ENCODE results near the gene ZNF570.

Gene ZNF570

DNA sequence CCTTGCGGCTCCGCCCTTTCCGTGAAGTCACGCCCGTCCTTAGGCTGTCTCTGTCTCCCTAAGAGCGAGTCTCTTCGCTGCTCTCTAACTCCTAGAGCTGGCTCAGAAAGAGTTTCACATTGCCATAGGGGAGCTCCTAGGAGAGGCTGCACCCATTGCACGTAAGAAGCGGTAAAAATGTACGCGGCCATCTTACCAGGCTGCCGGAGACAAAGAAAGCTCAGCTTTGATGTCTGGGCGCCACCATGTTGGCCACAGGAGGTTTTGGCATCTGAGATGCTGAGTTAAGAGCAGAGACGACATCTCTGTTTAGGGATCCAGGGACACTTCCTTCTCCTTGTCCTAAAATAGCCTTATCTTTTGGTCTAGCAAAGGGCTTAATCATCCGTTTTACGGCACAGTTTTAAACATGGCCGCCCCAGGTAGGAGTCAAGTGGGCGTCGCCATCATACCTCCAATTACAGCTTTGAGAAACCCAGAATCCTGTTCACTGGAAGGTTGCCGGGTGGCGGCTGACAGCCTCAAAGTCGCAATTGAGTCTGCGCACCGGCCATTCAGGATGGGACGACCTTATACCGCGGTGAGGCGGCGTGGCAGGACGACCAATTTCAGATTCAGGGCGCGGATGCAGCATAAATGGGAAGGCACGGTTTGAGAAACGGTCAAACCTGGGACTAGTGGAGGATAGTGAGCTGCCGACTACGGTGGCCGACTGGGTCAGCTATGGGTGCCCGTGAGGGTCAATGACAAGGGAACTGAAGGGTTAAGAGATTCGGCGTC, 37.4 kb downstream of the ZNF570 start, which contains the start of gene ZNF793:
Gene ZNF793 (plus strand): TSS at position 553 of the 780 bp plus-strand sequence. CDS start 16,501 bp downstream, outside the sequence.
- Mint-ChIP-seq H3K9me3 (peaks cover 20% of the 10 kb centered on the region), H3K4me1 (no peaks in the 10 kb centered on the region), H3K4me3 (no peak within 1 kb of the TSS), H3K27ac (no peak within 1 kb of the TSS), H3K27me3 (ENCODE audit: low read depth) (no peaks in the 10 kb centered on the region), H3K36me3 (ENCODE audit: low read depth) (peaks cover 57% of the 10 kb centered on the region)
- TF ChIP-seq, protein P1, sequence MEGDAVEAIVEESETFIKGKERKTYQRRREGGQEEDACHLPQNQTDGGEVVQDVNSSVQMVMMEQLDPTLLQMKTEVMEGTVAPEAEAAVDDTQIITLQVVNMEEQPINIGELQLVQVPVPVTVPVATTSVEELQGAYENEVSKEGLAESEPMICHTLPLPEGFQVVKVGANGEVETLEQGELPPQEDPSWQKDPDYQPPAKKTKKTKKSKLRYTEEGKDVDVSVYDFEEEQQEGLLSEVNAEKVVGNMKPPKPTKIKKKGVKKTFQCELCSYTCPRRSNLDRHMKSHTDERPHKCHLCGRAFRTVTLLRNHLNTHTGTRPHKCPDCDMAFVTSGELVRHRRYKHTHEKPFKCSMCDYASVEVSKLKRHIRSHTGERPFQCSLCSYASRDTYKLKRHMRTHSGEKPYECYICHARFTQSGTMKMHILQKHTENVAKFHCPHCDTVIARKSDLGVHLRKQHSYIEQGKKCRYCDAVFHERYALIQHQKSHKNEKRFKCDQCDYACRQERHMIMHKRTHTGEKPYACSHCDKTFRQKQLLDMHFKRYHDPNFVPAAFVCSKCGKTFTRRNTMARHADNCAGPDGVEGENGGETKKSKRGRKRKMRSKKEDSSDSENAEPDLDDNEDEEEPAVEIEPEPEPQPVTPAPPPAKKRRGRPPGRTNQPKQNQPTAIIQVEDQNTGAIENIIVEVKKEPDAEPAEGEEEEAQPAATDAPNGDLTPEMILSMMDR (IDR thresholded peaks at IDR 0.05; ENCODE audit: unreplicated experiment in 3 of 3), result no peak

DNA sequence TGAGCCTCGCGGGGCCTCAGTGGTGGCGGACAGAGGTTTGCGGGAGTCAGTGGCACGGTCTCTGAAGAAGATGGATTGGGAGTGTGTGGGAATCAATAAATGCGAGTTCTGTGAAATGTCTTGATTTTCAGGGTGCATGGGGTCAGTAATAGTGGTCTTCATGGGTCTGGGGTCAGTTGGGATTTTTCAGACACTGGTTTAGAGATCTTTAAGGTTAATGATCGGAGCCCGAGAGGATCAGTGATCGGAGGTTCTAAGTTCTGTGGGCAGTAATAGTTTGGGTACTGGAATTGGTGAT, 38.0 kb downstream of the ZNF570 start:
- TF ChIP-seq, protein P1 (IDR thresholded peaks at IDR 0.05; ENCODE audit: unreplicated experiment in 3 of 3), result no peak
- Mint-ChIP-seq H3K36me3 (ENCODE audit: low read depth) (peaks cover 57% of the 10 kb centered on the region), H3K4me3 (no peak overlapping the region), H3K4me1 (no peaks in the 10 kb centered on the region), H3K27ac (no peak overlapping the region), H3K27me3 (ENCODE audit: low read depth) (no peaks in the 10 kb centered on the region), H3K9me3 (peaks cover 16% of the 10 kb centered on the region)

DNA sequence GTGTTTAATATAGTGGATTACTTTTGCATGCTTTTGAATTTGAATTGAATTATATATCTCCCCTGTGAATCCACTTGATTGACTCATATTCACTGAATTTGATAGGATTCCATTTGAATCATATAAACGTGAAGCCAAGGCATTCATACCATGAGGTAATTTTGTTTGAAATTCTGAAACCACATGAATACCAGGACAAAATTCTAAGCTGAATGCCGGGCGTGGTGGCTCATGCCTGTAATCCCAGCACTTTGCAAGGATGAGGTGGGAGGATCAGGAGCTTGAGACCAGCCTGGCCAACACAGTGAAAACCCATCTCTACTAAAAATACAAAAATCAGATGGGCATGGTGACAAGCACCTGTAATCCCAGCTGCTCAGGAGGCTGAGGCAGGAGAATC, 42.0 kb downstream of the ZNF570 start:
- Mint-ChIP-seq H3K36me3 (ENCODE audit: low read depth) (peaks cover 72% of the 10 kb centered on the region), H3K4me1 (no peaks in the 10 kb centered on the region), H3K9me3 (peaks cover 24% of the 10 kb centered on the region), H3K4me3 (no peak overlapping the region), H3K27me3 (ENCODE audit: low read depth) (no peaks in the 10 kb centered on the region), H3K27ac (no peak overlapping the region)
- TF ChIP-seq, protein P1 (IDR thresholded peaks at IDR 0.05; ENCODE audit: unreplicated experiment in 3 of 3), result no peak

DNA sequence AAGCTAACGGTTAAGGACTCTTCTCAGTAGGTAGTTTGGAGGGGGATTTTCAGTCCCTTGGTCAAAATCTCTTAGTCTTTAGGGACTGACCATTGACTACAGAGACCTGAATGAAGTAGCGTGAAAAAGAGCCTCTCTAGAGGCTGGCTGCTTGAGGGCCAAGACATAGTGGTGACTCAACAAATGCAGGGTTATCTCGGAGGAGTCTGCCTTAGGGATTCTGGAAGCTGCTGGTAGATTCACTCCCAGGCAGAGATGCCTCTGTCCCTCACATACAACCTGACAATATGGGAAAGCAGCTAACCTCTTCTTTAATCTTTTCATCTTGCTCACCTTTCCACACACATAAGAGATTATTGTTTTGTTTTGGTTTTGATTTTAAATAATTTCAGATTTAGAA, 42.7 kb downstream of the ZNF570 start:
- no peak overlapping the region for H3K4me3 Mint-ChIP-seq
- H3K4me1 Mint-ChIP-seq, result no peaks in the 10 kb centered on the region
- H3K27me3 Mint-ChIP-seq (ENCODE audit: low read depth), result no peaks in the 10 kb centered on the region
- TF ChIP-seq, protein P1 (IDR thresholded peaks at IDR 0.05; ENCODE audit: unreplicated experiment in 3 of 3), result no peak
- peaks cover 27% of the 10 kb centered on the region for H3K9me3 Mint-ChIP-seq
- H3K27ac Mint-ChIP-seq, result no peak overlapping the region
- peaks cover 79% of the 10 kb centered on the region for H3K36me3 Mint-ChIP-seq (ENCODE audit: low read depth)

DNA sequence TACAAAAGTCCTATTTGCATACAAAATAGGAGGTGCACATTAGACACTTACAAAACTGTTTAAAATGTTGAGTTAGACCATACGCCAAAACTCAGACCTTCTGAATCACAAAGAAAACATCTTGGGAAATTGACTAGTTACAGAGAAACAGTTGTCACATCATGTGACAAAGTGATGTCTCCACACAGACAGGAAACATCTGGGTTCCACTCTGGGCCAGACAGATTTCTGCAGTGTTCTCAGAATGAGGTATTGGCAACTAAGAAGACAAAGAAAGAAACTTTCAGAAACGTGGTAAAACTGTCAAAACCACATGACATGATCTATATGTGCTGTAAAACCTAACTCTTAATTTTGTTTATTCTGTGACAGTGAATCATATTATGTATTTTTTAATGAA, 44.2 kb downstream of the ZNF570 start:
- Mint-ChIP-seq H3K4me3 (no peak overlapping the region), H3K27me3 (ENCODE audit: low read depth) (no peaks in the 10 kb centered on the region), H3K4me1 (no peaks in the 10 kb centered on the region), H3K36me3 (ENCODE audit: low read depth) (peaks cover 93% of the 10 kb centered on the region), H3K27ac (no peak overlapping the region), H3K9me3 (peaks cover 34% of the 10 kb centered on the region)
- TF ChIP-seq, protein P1 (IDR thresholded peaks at IDR 0.05; ENCODE audit: unreplicated experiment in 3 of 3), result no peak

DNA sequence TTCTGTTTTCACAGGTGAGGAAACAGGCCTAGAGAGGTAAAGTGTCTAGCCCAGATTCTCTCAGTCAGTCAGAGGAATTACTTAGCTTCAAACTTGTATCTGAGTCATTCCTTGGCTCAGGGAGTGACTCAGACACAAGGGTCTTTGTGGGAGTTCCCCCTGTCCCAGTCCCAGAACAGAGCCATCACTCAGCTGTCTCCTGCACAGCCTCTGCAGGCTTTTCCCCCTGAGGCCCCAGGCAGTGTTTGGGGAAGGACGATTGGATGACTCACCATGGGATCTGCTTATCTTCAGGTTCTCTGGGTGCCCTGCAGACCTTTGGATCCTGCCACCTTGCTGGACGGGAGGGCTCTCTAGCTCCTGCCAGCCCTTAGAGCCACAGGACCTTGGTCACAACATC, 50.7 kb downstream of the ZNF570 start:
- TF ChIP-seq, protein P1 (IDR thresholded peaks at IDR 0.05; ENCODE audit: unreplicated experiment in 3 of 3), result no peak
- Mint-ChIP-seq H3K36me3 (ENCODE audit: low read depth) (peaks cover 94% of the 10 kb centered on the region), H3K4me1 (no peaks in the 10 kb centered on the region), H3K27ac (no peak overlapping the region), H3K4me3 (no peak overlapping the region), H3K9me3 (peaks cover 47% of the 10 kb centered on the region), H3K27me3 (ENCODE audit: low read depth) (no peaks in the 10 kb centered on the region)
